ENCODE measurements around the gene PI16. TPM values are rescaled to one million over a fixed set of nuclear protein-coding genes. Genes with fewer than 3 reads are reported as not detected.

Gene PI16
- total RNA-seq, 2 donors from 2014 or later, result 7.9 to 18.0 TPM

- peaks cover 16% of the 10 kb centered on the region for H3K4me1 ChIP-seq (replicated peaks)
Observed at GRCh38 chr6:36915599-36915998, 38.9 kb upstream of the PI16 start.

GRCh38 chr6:36916126-36916525 is 38.4 kb upstream of the PI16 start:
- no peak for TF ChIP-seq CTCF (IDR thresholded peaks at IDR 0.05)
- TF ChIP-seq POLR2A (IDR thresholded peaks at IDR 0.05), result no peak
- TF ChIP-seq POLR2AphosphoS5 (IDR thresholded peaks at IDR 0.05), result no peak
- Histone ChIP-seq H3K27ac (no peak overlapping the region), H3K4me3 (no peak overlapping the region), H3K4me1 (replicated peaks) (peaks cover 16% of the 10 kb centered on the region), H3K27me3 (replicated peaks; ENCODE audit: insufficient read depth) (no peaks in the 10 kb centered on the region), H3K36me3 (no peaks in the 10 kb centered on the region), H3K9me3 (no peaks in the 10 kb centered on the region)
- 70% methylated on average over 2 of the region's 2 CpGs for whole genome bisulfite sequencing
- intact Hi-C loops (cut with DNase I), result loop anchor here (5.0 kb wide), 1 partner anchor 56 kb away; no protein-coding TSS in a partner anchor
- DNase-seq (ENCODE audit: low spot score), result no peak

More at GRCh38 chr6:36915599-36915998, 38.9 kb upstream of the PI16 start:
- WGBS, result 92% methylated on average over 4 of the region's 4 CpGs
- no peak for TF ChIP-seq POLR2AphosphoS5 (IDR thresholded peaks at IDR 0.05)
- TF ChIP-seq POLR2A (IDR thresholded peaks at IDR 0.05), result no peak
- no peak for TF ChIP-seq CTCF (IDR thresholded peaks at IDR 0.05)
- H3K36me3 ChIP-seq, result no peaks in the 10 kb centered on the region
- intact Hi-C loops (cut with DNase I), result loop anchor here (5.0 kb wide), 1 partner anchor 57 kb away; no protein-coding TSS in a partner anchor
- H3K4me3 ChIP-seq, result no peak overlapping the region
- no peaks in the 10 kb centered on the region for H3K9me3 ChIP-seq
- no peak for DNase-seq (ENCODE audit: low spot score)
- H3K27me3 ChIP-seq (replicated peaks; ENCODE audit: insufficient read depth), result no peaks in the 10 kb centered on the region
- H3K27ac ChIP-seq, result no peak overlapping the region

- Histone ChIP-seq H3K27ac (peak overlapping the region; percentile 66 to 81), H3K27me3 (replicated peaks; ENCODE audit: insufficient read depth) (no peaks in the 10 kb centered on the region), H3K36me3 (no peaks in the 10 kb centered on the region), H3K4me1 (replicated peaks) (peaks cover 12% of the 10 kb centered on the region), H3K4me3 (no peak overlapping the region), H3K9me3 (no peaks in the 10 kb centered on the region)
- peak; percentile 53 for DNase-seq (ENCODE audit: low spot score)
- 27% methylated on average over 10 of the region's 10 CpGs for WGBS
- intact Hi-C loops (cut with DNase I), result loop anchor here (5.0 kb wide), 1 partner anchor 55 kb away; no protein-coding TSS in a partner anchor
- TF ChIP-seq POLR2AphosphoS5 (IDR thresholded peaks at IDR 0.05) (peak; percentile 56), POLR2A (IDR thresholded peaks at IDR 0.05) (no peak)
Observed at GRCh38 chr6:36917541-36918193, 36.9 kb upstream of the PI16 start.

- DNase-seq (ENCODE audit: low spot score), result no peak
- no peak overlapping the region for H3K4me3 ChIP-seq
- no peak for TF ChIP-seq CTCF (IDR thresholded peaks at IDR 0.05)
- TF ChIP-seq POLR2A (IDR thresholded peaks at IDR 0.05), result no peak
- TF ChIP-seq POLR2AphosphoS5 (IDR thresholded peaks at IDR 0.05), result no peak
- H3K36me3 ChIP-seq, result no peaks in the 10 kb centered on the region
- no peaks in the 10 kb centered on the region for H3K27me3 ChIP-seq (replicated peaks; ENCODE audit: insufficient read depth)
- intact Hi-C loops (cut with DNase I), result no loop called here
- H3K27ac ChIP-seq, result no peak overlapping the region
- 89% methylated on average over 4 of the region's 4 CpGs for WGBS
- peaks cover 12% of the 10 kb centered on the region for H3K4me1 ChIP-seq (replicated peaks)
- H3K9me3 ChIP-seq, result no peaks in the 10 kb centered on the region
Observed at GRCh38 chr6:36920049-36920448, 34.5 kb upstream of the PI16 start.

- intact Hi-C loops (cut with DNase I), result no loop called here
Observed at GRCh38 chr6:36920546-36920945, 34.0 kb upstream of the PI16 start.

More at GRCh38 chr6:36920546-36920945, 34.0 kb upstream of the PI16 start:
- H3K36me3 ChIP-seq, result no peaks in the 10 kb centered on the region
- WGBS, result 82% methylated on average over 5 of the region's 5 CpGs
- no peak overlapping the region for H3K27ac ChIP-seq
- no peak for TF ChIP-seq CTCF (IDR thresholded peaks at IDR 0.05)
- peaks cover 12% of the 10 kb centered on the region for H3K4me1 ChIP-seq (replicated peaks)
- H3K4me3 ChIP-seq, result no peak overlapping the region
- DNase-seq (ENCODE audit: low spot score), result no peak
- H3K27me3 ChIP-seq (replicated peaks; ENCODE audit: insufficient read depth), result no peaks in the 10 kb centered on the region
- no peaks in the 10 kb centered on the region for H3K9me3 ChIP-seq
